HG03565 (cell line): Measurements from ENCODE around the gene GSAP.

Experiments used
- ATAC-seq: cut with Tn5 transposase; IDR thresholded peaks from one replicate; pipeline ENCODE4 v1.9.1; 2021; ENCODE audit warnings: mild to moderate bottlenecking, moderate library complexity; ENCODE audit not compliant: unreplicated experiment

Gene GSAP

DNA sequence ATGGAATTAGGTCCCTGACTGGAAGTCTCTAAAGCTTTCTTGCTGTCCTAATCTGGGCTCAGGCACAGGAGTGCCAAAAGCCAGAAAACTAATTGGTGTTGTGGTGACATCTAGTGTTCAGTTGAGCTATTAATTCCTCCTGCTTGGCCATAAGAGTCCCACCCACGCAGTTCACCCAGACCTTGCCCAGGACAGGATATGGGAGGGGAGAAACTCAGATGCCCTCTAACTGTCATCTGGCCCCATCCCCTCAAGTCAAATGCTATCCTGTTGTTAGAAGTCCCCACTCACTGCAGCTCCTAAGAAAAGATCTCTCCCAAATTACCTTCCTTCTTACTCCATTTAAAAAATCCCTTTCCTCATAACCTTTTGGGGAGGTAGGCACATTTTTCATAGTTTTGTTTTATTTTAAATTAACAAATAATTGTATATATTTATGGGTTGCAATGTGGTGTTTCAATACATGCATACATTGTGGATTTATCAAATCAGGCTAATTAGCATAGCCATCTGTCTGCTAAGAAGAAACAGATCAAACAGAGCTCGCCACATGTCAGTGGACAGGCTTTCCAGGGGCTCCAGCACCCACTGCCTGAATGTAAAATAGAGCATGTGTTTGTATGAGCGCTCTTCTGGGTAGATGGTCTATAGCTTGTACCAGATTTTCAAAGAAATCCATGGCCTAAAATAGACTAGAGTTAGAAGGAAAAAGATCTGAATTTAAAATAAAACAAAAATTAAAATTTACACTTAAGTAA is 84.0 kb downstream of the GSAP start:
- ATAC-seq, result peak; percentile 63

DNA sequence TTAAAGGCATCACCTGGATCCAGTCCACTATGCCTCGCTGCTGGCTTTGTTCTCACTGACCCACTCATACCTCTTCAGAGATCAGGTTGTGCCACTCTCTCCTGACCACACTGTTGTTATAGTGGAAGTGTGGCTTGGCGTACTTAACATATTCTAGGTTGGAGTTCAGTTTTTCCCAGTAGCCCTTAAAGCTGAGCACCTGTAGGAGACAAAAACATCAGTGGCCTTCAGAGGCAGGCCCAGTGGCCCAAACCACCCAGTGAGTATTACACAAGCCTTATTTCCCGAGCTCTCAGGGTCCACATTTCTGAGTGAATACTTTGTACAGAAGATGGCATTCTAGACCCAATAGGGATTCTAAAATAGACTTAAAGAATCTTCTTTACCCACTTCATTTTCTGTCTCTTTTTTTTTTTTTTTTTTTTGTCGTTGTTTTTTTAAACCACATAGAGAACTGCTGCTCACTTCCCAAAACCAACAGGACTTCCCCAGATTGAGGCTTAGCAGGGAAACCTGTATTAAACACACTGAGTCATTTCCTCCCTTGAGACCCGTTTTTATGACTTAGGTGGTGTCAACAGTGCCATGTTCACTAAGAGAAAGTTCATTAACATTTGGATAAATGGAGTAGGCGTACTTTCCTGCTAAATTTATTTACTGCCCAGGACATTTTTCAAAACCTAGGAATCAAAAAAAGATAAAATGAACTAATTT is 85.8 kb downstream of the GSAP start:
- ATAC-seq, result peak; percentile 49

DNA sequence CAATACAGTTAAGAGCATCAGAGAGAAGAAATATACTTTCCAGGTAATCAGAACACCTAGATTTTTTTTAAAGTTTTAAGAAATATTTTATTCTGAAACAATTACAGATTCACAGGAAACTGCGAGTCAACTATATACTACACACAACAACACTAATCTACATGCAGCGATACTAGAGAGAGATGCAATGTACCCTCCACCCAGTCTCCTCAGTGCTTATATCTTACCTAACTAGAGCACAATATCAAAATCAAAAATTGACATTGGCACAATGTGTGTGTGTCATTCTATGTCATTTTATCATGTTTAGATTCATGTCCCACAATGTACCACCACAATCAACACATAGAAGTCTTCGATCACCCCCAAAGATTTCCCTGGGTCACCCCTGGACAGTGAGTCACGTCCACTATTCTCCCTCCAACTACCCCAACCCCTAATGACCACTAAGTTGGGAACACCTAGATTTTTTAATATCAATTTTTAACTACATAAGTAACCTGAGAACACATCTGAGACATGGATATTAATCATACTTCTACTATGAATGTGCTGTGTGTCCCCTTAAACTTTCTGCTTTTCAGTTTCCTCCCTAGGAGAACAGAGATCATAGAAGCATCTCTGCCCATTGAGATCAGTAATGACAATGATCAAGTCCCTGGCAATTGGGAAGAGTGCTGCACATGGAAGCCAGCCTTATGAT is 86.5 kb downstream of the GSAP start:
- ATAC-seq, result no peak

DNA sequence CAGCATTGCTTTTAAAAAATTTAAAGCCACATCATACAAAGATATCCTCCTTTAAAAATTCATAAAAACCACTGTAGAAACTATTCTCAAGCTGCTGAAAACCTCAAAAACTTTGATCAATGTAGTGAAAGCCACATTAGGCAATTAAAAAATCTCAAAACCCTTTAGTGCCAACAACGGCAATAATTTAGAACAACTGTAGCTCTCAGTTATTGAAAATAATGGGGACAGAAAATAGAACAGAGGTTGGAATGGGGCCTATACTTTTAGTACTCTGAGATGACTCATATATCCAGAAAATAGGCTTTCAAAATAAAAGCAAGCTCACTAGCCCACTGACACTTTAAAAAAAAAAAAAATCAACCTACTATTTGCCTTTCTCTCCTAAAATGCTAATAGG is 87.5 kb downstream of the GSAP start:
- no peak for ATAC-seq

DNA sequence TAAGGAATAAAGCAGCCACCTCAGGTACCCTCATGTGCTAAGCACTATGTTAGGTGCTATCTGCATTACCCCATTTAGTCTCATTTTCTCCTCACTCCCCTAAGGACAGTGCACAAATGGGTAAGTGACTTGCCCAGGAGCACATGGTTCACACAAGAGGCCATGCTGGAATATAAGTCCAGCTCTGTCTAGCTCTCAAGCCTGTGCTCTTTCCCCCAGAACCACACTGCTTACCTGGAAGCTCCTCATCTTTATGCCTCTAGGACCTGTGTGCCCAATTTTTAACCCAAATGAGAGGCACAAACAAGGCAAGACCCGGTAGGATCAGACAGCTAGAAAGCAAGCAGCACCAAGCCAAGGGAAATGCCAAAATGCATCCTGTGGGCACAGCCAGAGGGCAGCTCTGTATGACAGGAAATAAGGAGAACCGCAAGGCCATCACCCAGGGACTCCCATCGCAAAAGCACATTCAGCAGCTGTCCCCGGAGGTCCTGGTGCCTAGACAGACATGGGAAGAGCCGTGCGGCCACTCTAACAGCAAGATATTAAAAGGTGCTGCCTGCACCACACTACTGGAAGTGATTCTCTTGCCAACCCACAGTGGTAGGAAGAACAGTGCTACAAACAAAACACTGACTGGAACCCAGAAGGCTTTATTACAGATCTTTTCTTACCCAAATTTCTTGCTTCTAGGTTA is 88.1 kb downstream of the GSAP start:
- no peak for ATAC-seq

DNA sequence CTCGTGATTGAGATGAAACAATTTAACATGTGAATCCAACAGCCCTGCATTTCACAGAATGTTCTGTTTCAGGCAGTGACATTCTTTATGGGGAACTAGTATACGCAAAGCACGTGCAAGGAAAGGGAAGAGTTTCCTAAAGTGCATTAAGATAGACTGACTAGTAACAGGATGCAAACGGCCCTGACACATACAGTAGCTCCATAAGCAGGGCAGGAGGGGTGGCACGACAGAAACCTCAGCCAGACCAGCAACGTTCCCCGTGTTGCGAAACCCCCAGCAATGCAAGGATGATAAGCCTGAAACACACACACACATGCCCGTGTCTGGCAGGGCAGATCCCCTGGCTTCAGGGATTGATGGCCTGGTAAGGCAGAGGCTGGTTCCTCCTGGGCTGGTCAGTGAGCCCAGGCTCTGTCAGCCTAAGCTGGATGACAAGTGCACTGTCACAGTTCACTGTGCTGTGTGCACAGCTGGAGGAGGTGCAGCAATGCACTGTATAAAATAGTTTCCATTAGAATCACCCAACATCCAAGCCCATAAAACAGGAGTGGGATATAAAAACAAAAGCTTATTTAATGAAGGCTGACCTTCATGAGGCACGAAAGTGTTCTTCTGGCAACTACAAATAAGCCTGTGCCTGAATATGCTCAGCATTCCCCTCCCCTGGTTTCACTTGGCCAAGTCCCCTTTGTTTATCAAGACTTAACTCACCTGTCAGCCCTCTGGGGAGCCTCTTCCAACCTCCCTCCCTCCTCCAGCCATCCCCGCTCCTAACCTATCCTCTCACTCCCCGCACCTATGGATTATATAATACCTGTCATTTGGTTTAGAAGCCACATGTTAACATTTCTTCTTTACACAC is 88.8 kb downstream of the GSAP start:
- no peak for ATAC-seq

DNA sequence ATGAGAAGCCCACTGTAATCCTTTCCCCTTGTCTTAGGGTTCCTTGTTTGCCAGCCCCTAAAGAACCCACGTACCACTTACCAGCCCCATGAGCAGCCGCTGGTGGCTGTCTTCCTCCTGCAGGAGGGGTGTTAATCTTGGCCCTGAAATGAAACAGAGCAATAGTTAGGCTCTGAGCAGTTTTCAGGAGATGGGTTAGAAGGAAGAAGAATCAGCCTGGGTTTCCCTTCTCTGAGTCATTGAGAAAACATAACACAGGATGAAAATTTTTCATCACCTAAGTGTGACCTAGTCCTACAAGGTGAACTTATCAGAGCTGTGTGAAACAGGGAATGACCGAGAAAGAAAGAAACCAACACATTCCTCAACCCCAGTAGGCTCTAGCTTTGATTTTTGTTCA is 90.0 kb downstream of the GSAP start:
- no peak for ATAC-seq

DNA sequence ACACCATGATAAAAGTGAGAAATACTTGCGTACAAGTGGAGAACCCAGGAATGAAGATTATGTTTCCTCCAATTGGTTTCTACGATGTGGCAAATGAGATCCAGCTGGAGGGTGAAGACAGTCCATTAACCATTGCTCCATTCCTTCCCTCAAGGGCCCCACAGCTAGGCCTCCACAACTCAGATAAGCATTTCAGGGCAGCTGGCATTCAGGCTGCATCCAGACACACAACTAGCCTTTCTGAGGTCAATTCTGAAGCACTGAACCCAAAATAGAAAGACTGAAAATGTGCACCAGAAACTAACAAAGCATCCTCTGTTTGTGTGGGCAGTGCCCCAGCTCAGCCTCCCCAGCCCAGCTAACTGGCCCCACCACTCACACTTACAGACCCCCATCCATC is 94.8 kb downstream of the GSAP start:
- ATAC-seq, result no peak

DNA sequence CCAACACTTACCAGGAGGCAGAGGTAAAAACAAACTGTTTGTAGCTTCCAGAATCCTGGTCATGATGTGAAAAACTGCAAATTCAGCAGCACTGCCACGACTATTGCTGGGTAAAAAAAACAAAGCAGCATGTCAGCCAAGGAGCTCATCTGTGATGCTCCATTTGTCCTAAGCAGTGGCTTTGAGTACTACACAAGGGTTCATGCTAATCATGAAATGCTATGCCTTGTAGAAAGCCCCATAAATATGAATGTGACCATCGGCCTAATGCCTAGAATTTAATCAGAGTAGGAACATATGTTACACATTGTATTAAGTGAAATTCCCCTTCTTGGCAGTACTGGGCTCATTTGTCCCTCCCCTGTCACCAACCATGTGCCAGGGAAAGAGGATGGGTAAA is 95.4 kb downstream of the GSAP start:
- ATAC-seq, result no peak

DNA sequence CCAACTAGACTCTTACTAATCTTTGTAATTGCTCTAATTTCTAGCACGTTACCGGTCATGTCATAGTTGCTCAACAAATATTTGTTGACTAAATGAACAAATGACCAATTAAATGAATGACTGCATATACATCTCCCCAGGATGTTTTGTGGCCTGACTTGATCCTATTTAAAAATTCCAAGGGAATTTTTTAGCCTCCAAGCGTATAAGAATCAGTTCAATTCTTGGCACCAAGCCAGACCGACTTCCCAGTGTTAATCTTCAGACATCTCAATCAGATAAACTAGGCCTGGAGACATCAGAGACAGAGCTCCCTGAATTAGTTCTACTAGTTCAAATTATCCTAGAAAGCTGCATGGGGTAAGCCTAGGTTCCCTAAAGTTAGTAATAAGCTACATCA is 96.0 kb downstream of the GSAP start:
- ATAC-seq, result no peak

DNA sequence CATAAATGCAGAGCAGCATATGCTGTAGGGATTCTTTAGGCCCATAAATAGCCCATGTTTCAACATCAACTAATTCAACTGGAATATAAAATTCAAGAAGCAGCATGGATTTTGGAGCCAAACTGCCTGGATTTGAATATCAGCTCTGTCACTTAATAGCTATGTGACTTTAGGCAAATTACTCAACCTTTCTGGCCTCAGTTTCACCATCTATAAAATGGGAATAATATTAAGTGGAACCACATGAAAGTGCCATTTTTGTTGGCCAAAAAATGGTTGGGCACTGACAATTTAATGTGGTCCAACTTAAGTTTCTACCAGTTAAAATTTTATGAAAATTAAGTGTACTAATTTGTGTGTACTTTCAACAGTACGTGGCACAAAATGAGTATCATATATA is 98.1 kb downstream of the GSAP start:
- no peak for ATAC-seq

DNA sequence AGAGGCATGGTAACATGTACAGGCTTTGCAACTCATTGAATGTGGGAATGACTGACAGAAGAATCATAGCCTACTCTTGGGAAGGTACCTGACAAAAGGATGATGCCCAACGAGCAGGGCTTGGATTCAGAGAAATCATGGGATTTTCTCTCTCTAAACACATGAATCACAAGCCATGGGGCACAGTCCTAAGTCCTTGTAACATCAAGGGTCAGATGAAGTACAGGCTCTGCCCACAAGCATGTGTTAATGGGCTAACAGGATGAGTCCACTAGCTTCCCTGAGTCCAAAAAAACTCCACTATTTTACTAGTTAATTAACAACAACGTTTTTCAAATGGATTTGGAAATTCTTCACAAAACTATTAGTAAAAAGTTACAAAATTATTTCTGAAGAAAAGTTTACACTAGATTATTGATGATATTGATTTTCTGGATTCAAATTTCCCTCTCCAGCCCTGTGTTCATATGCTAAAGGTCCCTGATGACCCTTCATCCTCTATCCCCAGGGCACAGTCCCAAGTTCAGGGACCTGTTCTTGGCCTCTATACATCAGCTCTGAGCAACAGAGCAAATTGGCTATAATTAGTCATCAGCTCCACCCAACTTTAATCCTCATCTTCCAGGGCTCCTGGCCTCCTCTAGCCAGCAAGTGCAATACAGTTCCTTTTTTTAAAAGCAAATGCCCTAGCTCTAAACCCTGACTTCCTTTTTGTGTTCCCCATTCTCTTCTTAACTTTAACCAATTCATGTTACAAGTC is 99.8 kb downstream of the GSAP start:
- no peak for ATAC-seq

DNA sequence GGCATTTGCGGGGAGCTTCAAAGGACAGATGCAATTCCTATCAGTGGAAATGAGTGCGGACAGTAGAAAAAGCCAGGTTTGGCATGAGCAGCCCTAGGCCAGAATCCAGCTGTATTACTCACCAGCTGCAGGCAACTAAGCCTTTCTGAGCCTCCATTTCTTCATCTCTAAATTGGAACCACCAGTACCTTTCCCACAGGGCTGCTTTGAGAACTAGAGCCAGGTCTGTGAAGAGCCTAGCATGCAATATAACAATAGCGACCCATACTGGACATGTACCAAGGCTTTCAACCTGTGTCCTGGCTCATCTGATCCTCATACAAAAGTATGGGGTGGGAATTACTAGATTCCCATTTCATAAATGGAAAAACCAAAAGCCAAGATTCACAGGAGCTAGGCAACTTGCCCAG is 101.0 kb downstream of the GSAP start:
- ATAC-seq, result no peak

DNA sequence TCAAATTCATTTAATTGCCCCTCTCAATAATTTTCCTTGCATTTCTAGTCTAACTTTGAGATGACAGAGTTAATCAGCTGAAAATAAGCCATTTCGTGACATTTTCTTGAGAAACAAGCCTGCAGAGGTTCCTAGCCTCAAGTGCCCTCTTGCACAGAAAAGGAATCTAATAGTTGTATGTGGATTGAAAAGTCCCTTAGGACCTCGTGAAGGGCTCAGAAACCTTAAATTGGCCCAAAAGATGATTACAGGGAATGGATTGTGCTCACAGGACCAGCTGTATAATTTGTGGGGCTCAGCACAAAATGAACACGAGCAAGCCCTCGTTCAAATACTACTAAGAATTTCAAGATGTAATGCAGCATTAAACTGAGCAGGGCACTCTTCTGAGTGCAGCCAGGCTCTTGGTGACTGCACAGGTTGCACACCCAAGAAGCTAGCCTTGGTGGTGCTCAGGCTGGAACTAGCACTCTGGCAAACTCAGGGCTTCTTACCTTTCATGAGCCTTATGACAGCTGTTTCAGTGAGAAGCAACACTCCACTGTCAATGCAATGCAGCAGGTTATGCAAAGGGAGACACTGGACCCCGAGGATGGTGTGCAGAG is 102.2 kb downstream of the GSAP start:
- ATAC-seq, result no peak

DNA sequence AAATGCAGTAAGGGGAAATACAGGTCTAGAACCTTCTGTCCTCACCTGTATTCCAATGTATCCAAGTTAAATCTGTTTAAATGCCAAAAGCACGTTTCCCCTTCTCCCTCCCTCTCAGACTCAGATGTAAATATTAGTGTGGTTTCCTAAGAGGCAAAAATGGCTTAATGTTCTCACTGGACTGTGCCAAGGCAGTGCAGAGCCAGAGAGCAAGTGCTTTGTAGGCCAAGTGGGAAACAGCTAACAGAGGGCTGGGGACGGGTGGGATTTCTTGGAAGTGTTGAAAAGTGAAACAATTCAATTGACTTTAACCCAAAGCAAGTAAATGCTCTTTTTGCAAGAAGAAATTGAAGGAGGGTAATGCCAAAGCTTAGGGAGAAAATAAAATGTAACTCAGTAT is 103.1 kb downstream of the GSAP start:
- ATAC-seq, result no peak

DNA sequence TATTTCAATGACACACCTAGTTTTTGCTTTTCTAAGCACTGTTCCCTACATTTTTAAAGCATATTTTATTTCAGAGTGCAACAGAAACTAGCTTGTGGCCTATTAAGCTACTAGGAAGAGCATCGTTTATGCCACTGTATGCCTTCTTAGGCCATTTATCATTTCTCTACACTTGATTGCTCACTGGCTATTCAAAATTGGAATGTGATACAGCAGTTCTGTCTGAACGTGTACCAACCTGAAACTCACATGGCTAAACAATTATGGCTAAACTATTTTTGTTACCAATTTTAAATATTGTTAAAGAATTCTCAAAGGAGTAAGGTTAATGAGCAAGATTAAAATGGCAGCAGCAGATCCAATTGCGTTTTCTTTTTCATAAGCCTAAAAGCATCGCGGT is 105.2 kb downstream of the GSAP start:
- ATAC-seq, result no peak

DNA sequence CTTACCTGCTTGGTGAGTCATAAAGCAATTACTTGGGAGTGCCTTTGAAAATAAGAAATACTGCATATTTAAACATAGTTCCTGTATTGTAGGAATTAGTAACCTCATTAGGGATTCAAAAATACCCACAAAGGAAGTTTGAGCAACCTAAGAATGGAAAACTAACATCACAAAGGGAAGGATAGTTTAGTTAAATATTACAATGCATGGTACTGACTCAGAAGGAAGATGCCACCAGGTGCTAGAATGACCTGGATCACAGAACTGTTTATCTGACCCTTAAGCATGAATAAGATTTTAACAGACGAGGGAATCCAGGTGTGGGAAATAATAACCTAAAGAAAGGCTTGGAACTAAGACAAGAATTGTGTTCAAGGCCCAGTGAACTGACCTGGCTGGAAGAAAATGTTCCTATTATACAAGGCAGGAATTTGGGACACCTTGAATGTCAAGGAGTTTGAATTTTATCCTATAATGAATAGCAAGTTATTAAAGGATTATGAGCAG is 106.4 kb downstream of the GSAP start:
- no peak for ATAC-seq

DNA sequence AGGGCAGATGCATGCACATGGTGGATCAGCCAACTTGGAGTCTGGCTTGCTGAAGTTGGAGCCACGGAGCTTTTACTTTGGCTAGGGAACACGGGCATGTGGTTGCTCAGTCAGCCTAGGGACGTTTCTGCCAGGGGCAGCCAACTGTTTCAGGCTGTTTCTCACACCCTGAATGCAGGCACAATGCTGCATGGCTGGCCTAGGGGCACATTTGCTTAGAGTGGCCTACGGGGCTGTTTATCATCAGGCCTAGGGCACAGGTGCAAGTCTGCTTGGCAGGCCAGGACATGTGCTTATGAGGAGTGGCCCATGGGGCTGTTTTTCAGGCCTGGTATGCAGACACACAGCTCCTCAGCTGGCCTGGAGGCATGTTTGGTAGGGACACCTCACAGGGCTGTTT is 107.4 kb downstream of the GSAP start:
- no peak for ATAC-seq
